GM12874 (cell line): ENCODE data around the gene ANGPTL4.

Experiments used
- CTCF ChIP-seq: IDR thresholded peaks from 2 replicates; pipeline ENCODE4 v1.5.1; 2011; ENCODE audit warnings: low read depth, mild to moderate bottlenecking, control low read depth, low read length, moderate library complexity; ENCODE audit not compliant: insufficient read depth

Gene ANGPTL4

GRCh38 chr19:8357007-8357521, 6.9 kb upstream of the ANGPTL4 start:
- TF ChIP-seq CTCF: no peak

- no peak for TF ChIP-seq CTCF
These were observed 5.0 kb upstream of the ANGPTL4 start for GRCh38 chr19:8358948-8359347.

- no peak for TF ChIP-seq CTCF
These were observed 3.8 kb upstream of the ANGPTL4 start for GRCh38 chr19:8360196-8360595.

GRCh38 chr19:8361921-8362793, 1.8 kb upstream of the ANGPTL4 start:
- no peak for TF ChIP-seq CTCF

GRCh38 chr19:8366121-8366581, 2.2 kb downstream of the ANGPTL4 start:
- TF ChIP-seq CTCF: no peak

- no peak for TF ChIP-seq CTCF
These were observed 3.0 kb downstream of the ANGPTL4 start for GRCh38 chr19:8366961-8367326.

- no peak for TF ChIP-seq CTCF
These were observed 3.5 kb downstream of the ANGPTL4 start for GRCh38 chr19:8367327-8368001.
